HPDE6-E6E7 (cell line): ENCODE measurements around the gene EIF3D.

ENCODE experiments used
- DNase-seq: peaks from one replicate; pipeline ENCODE4 v3.0.0; 2011; ENCODE audit warnings: missing footprints; ENCODE audit errors: extremely low spot score

Gene EIF3D

GRCh38 chr22:36528795-36529751, at the start of gene EIF3D:
Gene EIF3D (minus strand): TSS chr22:36529166. CDS start chr22:36526121, 3,045 bp downstream.
- peak; percentile 88 for DNase-seq

GRCh38 chr22:36578619-36579018, 49.7 kb upstream of the EIF3D start:
- no peak for DNase-seq

GRCh38 chr22:36577019-36577418, 48.1 kb upstream of the EIF3D start:
- peak; percentile 60 for DNase-seq

- no peak for DNase-seq
Measured at GRCh38 chr22:36574728-36575127, 45.8 kb upstream of the EIF3D start.

- DNase-seq = no peak
Measured at GRCh38 chr22:36573815-36574363, 44.9 kb upstream of the EIF3D start.

GRCh38 chr22:36571991-36572390, 43.0 kb upstream of the EIF3D start:
- no peak for DNase-seq

GRCh38 chr22:36569999-36570398, 41.0 kb upstream of the EIF3D start:
- no peak for DNase-seq

GRCh38 chr22:36568846-36569245, 39.9 kb upstream of the EIF3D start:
- no peak for DNase-seq

GRCh38 chr22:36566720-36567119, 37.8 kb upstream of the EIF3D start:
- DNase-seq = no peak

- no peak for DNase-seq
Measured at GRCh38 chr22:36565686-36566085, 36.7 kb upstream of the EIF3D start.

GRCh38 chr22:36565159-36565507, 36.2 kb upstream of the EIF3D start:
- DNase-seq = no peak

- DNase-seq = no peak
Measured at GRCh38 chr22:36564422-36565158, 35.6 kb upstream of the EIF3D start.

- DNase-seq = no peak
Measured at GRCh38 chr22:36563898-36564297, 34.9 kb upstream of the EIF3D start.

GRCh38 chr22:36563444-36563843, 34.5 kb upstream of the EIF3D start:
- DNase-seq = no peak

- no peak for DNase-seq
Measured at GRCh38 chr22:36563001-36563400, 34.0 kb upstream of the EIF3D start.

GRCh38 chr22:36562261-36562835, 33.4 kb upstream of the EIF3D start:
- peak; percentile 40 for DNase-seq

GRCh38 chr22:36561291-36561811, 32.4 kb upstream of the EIF3D start:
- no peak for DNase-seq

- DNase-seq = no peak
Measured at GRCh38 chr22:36560001-36560400, 31.0 kb upstream of the EIF3D start.

- no peak for DNase-seq
Measured at GRCh38 chr22:36554098-36554497, 25.1 kb upstream of the EIF3D start.

- DNase-seq = no peak
Measured at GRCh38 chr22:36552289-36552688, 23.3 kb upstream of the EIF3D start.

- no peak for DNase-seq
Measured at GRCh38 chr22:36550701-36551495, 21.9 kb upstream of the EIF3D start.
